Mesothelial cell of epicardium (in vitro differentiated cells): ENCODE results near the gene CEACAM21. TPM values are rescaled to one million over a fixed set of nuclear protein-coding genes. Genes with fewer than 3 reads are reported as not detected.
"Not testable (repeated sequence)": the region's sequence is repeated elsewhere in the genome, so short reads cannot be mapped to it uniquely, and the experiment has no call there.

Source experiments
- DNase-seq, 2 experiments: peaks; one replicate each; pipeline ENCODE4 v3.0.0; 2021; ENCODE audit warnings: low spot score in 2 of 2; ENCODE audit not compliant: unreplicated experiment in 2 of 2
- H3K27ac Mint-ChIP-seq: 2 replicates; pipeline ENCODE4 v1.8.0; 2021; ENCODE audit warnings: mixed read lengths
- H3K27me3 Mint-ChIP-seq: 2 replicates; pipeline ENCODE4 v1.8.0; 2021; ENCODE audit warnings: low read depth, mixed read lengths
- H3K36me3 Mint-ChIP-seq: 2 replicates; pipeline ENCODE4 v1.8.0; 2021; ENCODE audit warnings: mixed read lengths
- H3K4me1 Mint-ChIP-seq: 2 replicates; pipeline ENCODE4 v1.8.0; 2021; ENCODE audit warnings: mixed read lengths
- H3K4me3 Mint-ChIP-seq: 2 replicates; pipeline ENCODE4 v1.8.0; 2021; ENCODE audit warnings: mild to moderate bottlenecking, moderate library complexity, mixed read lengths
- H3K9me3 Mint-ChIP-seq: 2 replicates; pipeline ENCODE4 v1.8.0; 2021; ENCODE audit warnings: mixed read lengths
- total RNA-seq: library from RNA; stranded (reverse); gene quantifications from 3 replicates; pipeline ENCODE4 v1.2.1, GENCODE V29; 2021
- TF ChIP-seq, protein P1 (sequence below): fragments of 200-600 bp; sonication (generic); IDR thresholded peaks from one replicate; pipeline ENCODE4 v1.5.0; 2021; ENCODE audit warnings: antibody characterized with exemption; ENCODE audit not compliant: unreplicated experiment

Gene CEACAM21
- total RNA-seq, 1 donor from 2014 or later, result not detected

DNA sequence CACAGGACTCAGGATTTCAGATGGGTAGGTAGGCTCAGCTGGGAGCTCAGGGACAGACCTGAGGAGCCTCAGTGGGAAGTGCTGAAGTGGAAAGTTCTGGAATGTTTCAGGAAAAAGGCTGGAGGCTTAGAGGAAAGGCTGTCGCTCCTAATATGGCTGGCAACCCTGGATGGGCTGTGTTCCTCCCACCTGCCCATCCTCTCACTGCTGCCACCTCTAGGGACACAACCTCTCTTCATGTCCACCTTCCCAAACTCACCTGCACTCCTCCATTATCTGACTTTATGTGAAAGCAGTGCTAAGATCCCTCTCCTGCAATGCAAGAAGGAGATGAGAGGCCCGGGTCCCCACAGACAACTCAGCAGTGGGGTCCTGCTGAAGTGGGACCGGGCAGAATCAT lies 5.8 kb upstream of the CEACAM21 start:
- Mint-ChIP-seq H3K4me1 (no peaks in the 10 kb centered on the region), H3K36me3 (no peaks in the 10 kb centered on the region), H3K4me3 (no peak overlapping the region), H3K27me3 (no peaks in the 10 kb centered on the region), H3K9me3 (peaks cover 60% of the 10 kb centered on the region), H3K27ac (no peak overlapping the region)
- no peak for DNase-seq
- TF ChIP-seq, protein P1, sequence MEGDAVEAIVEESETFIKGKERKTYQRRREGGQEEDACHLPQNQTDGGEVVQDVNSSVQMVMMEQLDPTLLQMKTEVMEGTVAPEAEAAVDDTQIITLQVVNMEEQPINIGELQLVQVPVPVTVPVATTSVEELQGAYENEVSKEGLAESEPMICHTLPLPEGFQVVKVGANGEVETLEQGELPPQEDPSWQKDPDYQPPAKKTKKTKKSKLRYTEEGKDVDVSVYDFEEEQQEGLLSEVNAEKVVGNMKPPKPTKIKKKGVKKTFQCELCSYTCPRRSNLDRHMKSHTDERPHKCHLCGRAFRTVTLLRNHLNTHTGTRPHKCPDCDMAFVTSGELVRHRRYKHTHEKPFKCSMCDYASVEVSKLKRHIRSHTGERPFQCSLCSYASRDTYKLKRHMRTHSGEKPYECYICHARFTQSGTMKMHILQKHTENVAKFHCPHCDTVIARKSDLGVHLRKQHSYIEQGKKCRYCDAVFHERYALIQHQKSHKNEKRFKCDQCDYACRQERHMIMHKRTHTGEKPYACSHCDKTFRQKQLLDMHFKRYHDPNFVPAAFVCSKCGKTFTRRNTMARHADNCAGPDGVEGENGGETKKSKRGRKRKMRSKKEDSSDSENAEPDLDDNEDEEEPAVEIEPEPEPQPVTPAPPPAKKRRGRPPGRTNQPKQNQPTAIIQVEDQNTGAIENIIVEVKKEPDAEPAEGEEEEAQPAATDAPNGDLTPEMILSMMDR, result no peak

DNA sequence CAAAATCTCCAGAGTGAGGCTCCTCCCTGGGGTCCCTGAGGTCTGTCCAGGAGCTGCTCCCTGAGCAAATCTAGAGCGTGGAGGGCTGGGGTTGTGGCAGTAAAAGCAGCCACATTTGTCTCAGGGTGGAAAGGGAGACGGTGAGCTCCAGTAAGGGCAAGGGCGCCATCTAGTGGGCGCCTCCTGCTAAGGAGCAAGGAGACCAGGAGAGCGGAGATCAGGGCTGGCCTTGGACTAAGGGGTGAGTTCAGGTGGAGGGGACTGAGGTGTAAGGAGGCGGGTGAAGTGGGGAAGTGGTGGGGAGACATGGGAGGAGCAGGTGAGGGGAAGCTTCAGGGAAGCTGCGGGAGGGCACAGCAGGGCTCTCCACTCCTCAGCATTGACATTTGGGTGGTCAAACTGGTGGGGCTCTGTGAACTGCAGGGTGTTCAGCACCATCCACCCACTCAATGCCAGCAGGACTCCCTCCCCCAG lies 5.3 kb upstream of the CEACAM21 start:
- no peaks in the 10 kb centered on the region for H3K27me3 Mint-ChIP-seq
- peaks cover 62% of the 10 kb centered on the region for H3K9me3 Mint-ChIP-seq
- H3K4me1 Mint-ChIP-seq, result no peaks in the 10 kb centered on the region

DNA sequence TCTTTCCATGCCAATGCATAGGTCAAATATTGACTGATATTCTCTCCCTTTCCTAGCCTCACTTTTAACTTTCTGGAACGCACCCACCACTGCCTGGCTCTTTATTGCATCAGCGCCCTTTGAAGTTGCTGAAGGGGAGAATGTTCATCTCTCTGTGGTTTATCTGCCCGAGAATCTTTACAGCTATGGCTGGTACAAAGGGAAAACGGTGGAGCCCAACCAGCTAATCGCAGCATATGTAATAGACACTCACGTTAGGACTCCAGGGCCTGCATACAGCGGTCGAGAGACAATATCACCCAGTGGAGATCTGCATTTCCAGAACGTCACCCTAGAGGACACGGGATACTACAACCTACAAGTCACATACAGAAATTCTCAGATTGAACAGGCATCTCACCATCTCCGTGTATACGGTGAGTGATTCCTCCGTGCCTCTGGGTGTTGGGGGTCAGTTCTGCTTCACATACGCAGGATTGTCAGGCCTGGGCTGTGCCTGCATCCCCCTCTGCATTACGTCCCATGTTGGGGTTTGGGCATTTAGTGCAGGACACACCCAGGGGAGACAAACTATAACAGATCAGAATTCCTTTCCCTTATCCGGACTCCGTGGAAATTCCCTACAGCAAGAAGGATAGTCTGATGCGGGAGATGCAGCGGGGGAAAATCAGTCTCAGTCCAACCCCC lies 1.3 kb downstream of the CEACAM21 start:
- Mint-ChIP-seq H3K4me1 (no peaks in the 10 kb centered on the region), H3K9me3 (peaks cover 74% of the 10 kb centered on the region), H3K27me3 (no peaks in the 10 kb centered on the region), H3K27ac (no peak overlapping the region), H3K36me3 (no peaks in the 10 kb centered on the region), H3K4me3 (no peak overlapping the region)
- TF ChIP-seq, protein P1, result no peak
- no peak for DNase-seq

More for the DNA sequence above, 5.3 kb upstream of the CEACAM21 start:
- H3K36me3 Mint-ChIP-seq, result no peaks in the 10 kb centered on the region
- no peak overlapping the region for H3K27ac Mint-ChIP-seq
- TF ChIP-seq, protein P1, result no peak
- no peak overlapping the region for H3K4me3 Mint-ChIP-seq
- DNase-seq, result no peak

DNA sequence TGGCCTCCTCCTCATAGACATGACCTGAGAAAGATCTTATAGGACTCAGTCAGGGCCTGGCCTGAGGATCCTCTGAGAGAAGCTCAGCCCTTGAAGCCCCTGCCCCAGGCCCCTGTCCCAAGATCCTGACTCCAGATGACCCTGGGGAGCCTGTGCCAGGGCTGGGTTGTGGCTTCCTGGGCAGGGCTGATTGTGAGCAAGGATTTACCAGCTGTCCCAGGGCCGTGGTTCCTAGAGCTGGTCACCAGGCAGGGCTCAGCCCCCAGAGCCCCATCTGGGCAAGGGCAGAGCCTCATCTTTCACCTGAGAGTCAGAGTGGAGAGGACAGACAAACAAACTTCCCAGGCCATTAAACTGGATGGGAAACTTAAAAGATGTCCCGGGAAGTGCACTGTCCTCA lies 1.9 kb downstream of the CEACAM21 start:
- H3K4me3 Mint-ChIP-seq, result no peak overlapping the region
- H3K9me3 Mint-ChIP-seq, result peaks cover 77% of the 10 kb centered on the region
- TF ChIP-seq, protein P1, result no peak
- H3K36me3 Mint-ChIP-seq, result no peaks in the 10 kb centered on the region
- no peaks in the 10 kb centered on the region for H3K4me1 Mint-ChIP-seq
- no peaks in the 10 kb centered on the region for H3K27me3 Mint-ChIP-seq
- H3K27ac Mint-ChIP-seq, result no peak overlapping the region
- no peak for DNase-seq

DNA sequence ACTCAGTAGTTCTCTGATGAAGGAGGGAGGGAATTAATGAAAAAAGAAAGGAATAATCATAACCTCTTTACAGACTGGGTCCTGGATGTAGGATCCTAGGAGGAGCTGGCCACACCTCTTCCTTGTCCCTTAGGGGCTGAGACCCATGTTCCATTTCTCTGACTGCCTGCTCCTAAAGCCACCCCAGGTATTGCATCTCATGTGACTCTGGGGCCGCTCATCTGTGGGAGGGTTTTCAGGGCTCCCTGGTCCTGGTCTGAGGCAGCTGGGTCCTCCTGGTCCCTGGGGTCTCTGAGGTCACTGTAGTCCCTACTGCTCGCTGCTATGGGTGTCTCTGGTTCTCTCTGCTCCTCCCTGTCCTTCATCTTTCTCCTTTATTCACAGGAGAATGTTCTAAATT lies 2.9 kb downstream of the CEACAM21 start:
- no peaks in the 10 kb centered on the region for H3K4me1 Mint-ChIP-seq
- no peaks in the 10 kb centered on the region for H3K27me3 Mint-ChIP-seq
- no peak overlapping the region for H3K4me3 Mint-ChIP-seq
- no peak overlapping the region for H3K27ac Mint-ChIP-seq
- DNase-seq, result no peak
- H3K36me3 Mint-ChIP-seq, result no peaks in the 10 kb centered on the region
- TF ChIP-seq, protein P1, result no peak
- peaks cover 80% of the 10 kb centered on the region for H3K9me3 Mint-ChIP-seq

DNA sequence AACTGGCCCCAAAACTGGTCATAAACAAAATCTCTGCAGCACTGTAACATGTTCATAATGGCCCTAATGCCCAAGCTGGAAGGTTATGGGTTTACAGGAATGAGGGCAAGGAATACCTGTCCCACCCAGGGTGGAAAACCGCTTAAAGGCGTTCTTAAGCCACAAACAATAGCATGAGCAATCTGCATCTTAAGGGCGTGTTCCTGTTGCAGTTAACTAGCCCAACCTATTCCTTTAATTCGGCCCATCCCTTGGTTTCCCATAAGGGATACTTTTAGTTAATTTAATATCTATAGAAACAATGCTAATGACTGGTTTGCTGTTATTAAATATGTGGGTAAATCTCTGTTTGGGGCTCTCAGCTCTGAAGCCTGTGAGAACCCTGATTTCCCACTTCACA lies 5.1 kb downstream of the CEACAM21 start:
- DNase-seq, H3K36me3 Mint-ChIP-seq, H3K4me1 Mint-ChIP-seq, H3K27me3 Mint-ChIP-seq, H3K4me3 Mint-ChIP-seq, H3K27ac Mint-ChIP-seq: not testable (repeated sequence)
- H3K9me3 Mint-ChIP-seq, result peaks cover 74% of the 10 kb centered on the region

DNA sequence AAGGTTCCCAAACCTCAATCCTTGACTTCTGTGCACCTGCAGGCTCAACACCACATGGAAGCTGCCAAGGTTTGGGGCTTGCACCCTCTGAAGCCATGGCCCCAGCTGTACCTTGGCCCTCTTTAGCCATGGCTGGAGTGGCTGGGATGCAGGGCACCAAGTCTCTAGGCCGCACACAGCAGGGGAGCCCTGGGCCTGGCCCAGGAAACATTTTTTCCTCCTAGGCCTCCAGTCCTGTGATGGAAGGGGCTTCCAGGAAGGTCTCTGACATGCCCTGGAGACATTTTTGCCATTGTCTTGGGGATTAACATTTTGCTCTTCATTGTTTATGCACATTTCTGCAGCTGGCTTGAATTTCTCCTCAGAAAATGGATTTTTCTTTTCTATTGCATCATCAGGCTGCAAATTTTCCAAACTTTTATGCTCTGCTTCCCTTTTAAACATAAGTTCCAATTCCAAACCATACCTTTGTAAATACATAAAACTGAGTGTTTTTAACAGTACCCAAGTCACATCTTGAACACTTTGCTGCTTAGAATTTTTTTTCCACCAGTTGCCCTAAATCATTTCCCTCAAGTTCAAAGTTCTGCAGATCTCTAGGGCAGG lies 6.7 kb downstream of the CEACAM21 start:
- not testable (repeated sequence) for H3K4me1 Mint-ChIP-seq, H3K27me3 Mint-ChIP-seq, H3K27ac Mint-ChIP-seq, H3K4me3 Mint-ChIP-seq, H3K36me3 Mint-ChIP-seq, DNase-seq
- H3K9me3 Mint-ChIP-seq, result peaks cover 60% of the 10 kb centered on the region
